Tibial nerve (tissue), 3 donors: ENCODE results near the gene MFRP.

Experiments
- POLR2A ChIP-seq, 2 donors: fragments of 450-650 bp; IDR thresholded peaks; one replicate each; pipeline ENCODE4 v1.6.1; 2017; ENCODE audit warnings: antibody characterized with exemption in 2 of 2, mild to moderate bottlenecking in 2 of 2, moderate library complexity in 2 of 2
- TF ChIP-seq, protein P1 (sequence below), 5 experiments: fragments of 200-600 bp in 3 of 5; fragments of 450-650 bp in 2 of 5; sonication (generic) in 3 of 5; IDR thresholded peaks; one replicate each; pipeline ENCODE4 v1.5.1; 2016 to 2019; ENCODE audit warnings: antibody characterized with exemption in 5 of 5, mild to moderate bottlenecking in 3 of 5, moderate library complexity in 2 of 5

DNA sequence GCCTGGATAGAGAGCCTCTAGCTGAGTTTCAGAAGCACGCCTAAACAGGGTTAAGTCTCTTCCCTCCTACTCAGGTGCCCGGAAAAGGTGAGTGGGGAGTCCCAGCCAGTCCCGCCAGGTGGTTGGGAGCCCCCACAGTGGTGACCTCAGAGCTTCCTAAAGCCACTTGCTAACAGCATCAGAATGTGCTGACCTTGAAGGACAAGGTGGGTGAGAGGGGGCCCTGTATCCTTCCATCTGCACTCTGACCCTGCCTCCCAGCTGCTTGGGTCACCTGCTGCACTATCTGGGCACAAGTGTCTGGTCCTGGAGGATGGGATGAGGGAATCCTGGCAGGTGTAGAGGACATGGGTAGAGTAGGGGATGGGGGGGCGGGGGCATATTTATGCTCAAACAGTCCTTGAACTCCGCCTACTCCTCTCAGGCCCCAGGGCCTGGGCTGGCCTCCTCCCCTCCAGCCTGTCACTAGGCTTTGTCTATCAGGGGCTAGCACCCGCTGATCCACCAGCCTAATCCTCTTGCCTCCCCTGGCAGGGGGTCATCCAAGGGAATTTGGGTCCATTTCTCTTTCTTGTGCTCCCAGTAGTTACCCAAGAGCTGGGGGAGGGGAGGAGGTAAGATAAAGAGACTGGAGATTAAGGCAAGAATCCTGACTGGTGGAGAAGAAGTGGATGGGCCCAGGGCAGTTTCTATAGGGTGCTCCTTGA is 31.6 kb upstream of the MFRP start:
- TF ChIP-seq, protein P1, sequence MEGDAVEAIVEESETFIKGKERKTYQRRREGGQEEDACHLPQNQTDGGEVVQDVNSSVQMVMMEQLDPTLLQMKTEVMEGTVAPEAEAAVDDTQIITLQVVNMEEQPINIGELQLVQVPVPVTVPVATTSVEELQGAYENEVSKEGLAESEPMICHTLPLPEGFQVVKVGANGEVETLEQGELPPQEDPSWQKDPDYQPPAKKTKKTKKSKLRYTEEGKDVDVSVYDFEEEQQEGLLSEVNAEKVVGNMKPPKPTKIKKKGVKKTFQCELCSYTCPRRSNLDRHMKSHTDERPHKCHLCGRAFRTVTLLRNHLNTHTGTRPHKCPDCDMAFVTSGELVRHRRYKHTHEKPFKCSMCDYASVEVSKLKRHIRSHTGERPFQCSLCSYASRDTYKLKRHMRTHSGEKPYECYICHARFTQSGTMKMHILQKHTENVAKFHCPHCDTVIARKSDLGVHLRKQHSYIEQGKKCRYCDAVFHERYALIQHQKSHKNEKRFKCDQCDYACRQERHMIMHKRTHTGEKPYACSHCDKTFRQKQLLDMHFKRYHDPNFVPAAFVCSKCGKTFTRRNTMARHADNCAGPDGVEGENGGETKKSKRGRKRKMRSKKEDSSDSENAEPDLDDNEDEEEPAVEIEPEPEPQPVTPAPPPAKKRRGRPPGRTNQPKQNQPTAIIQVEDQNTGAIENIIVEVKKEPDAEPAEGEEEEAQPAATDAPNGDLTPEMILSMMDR (IDR thresholded peaks at IDR 0.05), result no peak
- no peak for TF ChIP-seq POLR2A (IDR thresholded peaks at IDR 0.05)
